ENCODE data around the gene TEDC1.

- TF ChIP-seq AFF4 (CRISPR knock-in tag; IDR thresholded peaks at IDR 0.05; ENCODE audit: borderline replicate concordance) (no peak), SP1 (CRISPR knock-in tag; conservative IDR thresholded peaks at IDR 0.05) (no peak), USF2 (CRISPR knock-in tag; IDR thresholded peaks at IDR 0.05) (no peak)
- TF ChIP-seq, protein P1, sequence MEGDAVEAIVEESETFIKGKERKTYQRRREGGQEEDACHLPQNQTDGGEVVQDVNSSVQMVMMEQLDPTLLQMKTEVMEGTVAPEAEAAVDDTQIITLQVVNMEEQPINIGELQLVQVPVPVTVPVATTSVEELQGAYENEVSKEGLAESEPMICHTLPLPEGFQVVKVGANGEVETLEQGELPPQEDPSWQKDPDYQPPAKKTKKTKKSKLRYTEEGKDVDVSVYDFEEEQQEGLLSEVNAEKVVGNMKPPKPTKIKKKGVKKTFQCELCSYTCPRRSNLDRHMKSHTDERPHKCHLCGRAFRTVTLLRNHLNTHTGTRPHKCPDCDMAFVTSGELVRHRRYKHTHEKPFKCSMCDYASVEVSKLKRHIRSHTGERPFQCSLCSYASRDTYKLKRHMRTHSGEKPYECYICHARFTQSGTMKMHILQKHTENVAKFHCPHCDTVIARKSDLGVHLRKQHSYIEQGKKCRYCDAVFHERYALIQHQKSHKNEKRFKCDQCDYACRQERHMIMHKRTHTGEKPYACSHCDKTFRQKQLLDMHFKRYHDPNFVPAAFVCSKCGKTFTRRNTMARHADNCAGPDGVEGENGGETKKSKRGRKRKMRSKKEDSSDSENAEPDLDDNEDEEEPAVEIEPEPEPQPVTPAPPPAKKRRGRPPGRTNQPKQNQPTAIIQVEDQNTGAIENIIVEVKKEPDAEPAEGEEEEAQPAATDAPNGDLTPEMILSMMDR (IDR thresholded peaks at IDR 0.05), result no peak
Observed at GRCh38 chr14:105471823-105472485, 19.1 kb upstream of the TEDC1 start.
